Measurements from ENCODE around the gene TTC16. TPM values are rescaled to one million over a fixed set of nuclear protein-coding genes. Genes with fewer than 3 reads are reported as not detected.

TTC16 gene
- total and polyA plus RNA-seq, 2 donors (not counting 1 experiment from before 2014, with no cell fraction given) = 0.25 TPM; not detected in 1

GRCh38 chr9:127735530-127736185, 19.8 kb downstream of the TTC16 start:
- H3K27ac Mint-ChIP-seq = peak overlapping the region; percentile 88
- no peaks in the 10 kb centered on the region for H3K9me3 Mint-ChIP-seq (ENCODE audit: insufficient read depth)
- Histone ChIP-seq H3K9ac (ENCODE audit: low read length) (peak overlapping the region; percentile 40), H3K27ac (ENCODE audit: low read length in 2 of 2) (peak overlapping the region; percentile 80 to 96), H3K4me3 (ENCODE audit: control extremely low read depth in 1 of 5, extremely low read depth in 1 of 5, insufficient read depth in 1 of 5, low read depth in 2 of 5, low read length in 4 of 5) (no peak overlapping the region), H3K36me3 (replicated peaks in 1 of 2; ENCODE audit: control extremely low read depth in 1 of 2, control insufficient read depth in 1 of 2, extremely low read depth in 1 of 2, insufficient read depth in 2 of 2, low read length in 1 of 2) (peaks cover 0 to 36% of the 10 kb centered on the region in 2 experiments), H3K4me2 (replicated peaks; ENCODE audit: low read depth, low read length, poor library complexity, severe bottlenecking) (peak overlapping the region; percentile 89), H3K79me2 (ENCODE audit: control insufficient read depth, insufficient read depth, low read length) (peaks cover 5% of the 10 kb centered on the region), H3K9me3 (ENCODE audit: control extremely low read depth in 1 of 3, control insufficient read depth in 2 of 3, insufficient read depth in 1 of 3, low read length in 2 of 3) (no peaks in the 10 kb centered on the region), H3K27me3 (replicated peaks in 1 of 4; ENCODE audit: control extremely low read depth in 1 of 4, control insufficient read depth in 3 of 4, insufficient read depth in 4 of 4, low read length in 3 of 4) (no peaks in the 10 kb centered on the region), H4K20me1 (ENCODE audit: control insufficient read depth, insufficient read depth, low read length, poor library complexity, severe bottlenecking) (peaks cover 5% of the 10 kb centered on the region), H2AFZ (ENCODE audit: insufficient read depth, low read depth, low read length, poor library complexity, severe bottlenecking) (no peak overlapping the region), H3K4me1 (ENCODE audit: control insufficient read depth in 2 of 2, insufficient read depth in 2 of 2, low read length in 2 of 2) (peaks cover 11 to 16% of the 10 kb centered on the region in 2 donors)
- peaks cover 16% of the 10 kb centered on the region for H3K4me1 Mint-ChIP-seq
- no peaks in the 10 kb centered on the region for H3K27me3 Mint-ChIP-seq
- DNase-seq = no peak
- 57% methylated on average over 13 of the region's 15 CpGs for WGBS (ENCODE audit: insufficient coverage)
- ChIA-PET CTCF (interaction anchor here (0.9 to 4.3 kb wide), 37 partner anchors 10 to 793 kb away, joined by 3 to 109 read pairs (median 7); partner anchors contain the start of genes CDK9, PTRH1, SH2D3C and ST6GALNAC4), POLR2A (interaction anchor here (0.9 to 2.6 kb wide), 8 partner anchors 20 to 236 kb away, joined by 5 to 39 read pairs (median 10); partner anchors contain the start of genes CDK9, PTRH1, SH2D3C and ST6GALNAC4)
- ATAC-seq (ENCODE audit: low read depth) = no peak
- H3K4me3 Mint-ChIP-seq = peak overlapping the region; percentile 85
- intact Hi-C loops (cut with micrococcal nuclease) = loop anchor here (1.0 kb wide), 9 partner anchors 20 to 202 kb away; partner anchors contain the start of genes DPM2, FPGS, PTRH1 and ST6GALNAC4
- no peak for TF ChIP-seq EZH2 (IDR thresholded peaks at IDR 0.05; ENCODE audit: borderline replicate concordance, insufficient read depth, low read depth, low read length, poor library complexity, severe bottlenecking)
- no peak for TF ChIP-seq CTCF (IDR thresholded peaks at IDR 0.05)

GRCh38 chr9:127738666-127739065, 22.8 kb downstream of the TTC16 start:
- Histone ChIP-seq H2AFZ (ENCODE audit: insufficient read depth, low read depth, low read length, poor library complexity, severe bottlenecking) (no peak overlapping the region), H3K9me3 (ENCODE audit: control extremely low read depth in 1 of 3, control insufficient read depth in 2 of 3, insufficient read depth in 1 of 3, low read length in 2 of 3) (no peaks in the 10 kb centered on the region), H3K27ac (ENCODE audit: low read length in 2 of 2) (peak overlapping the region; percentile 12 to 96), H3K4me2 (replicated peaks; ENCODE audit: low read depth, low read length, poor library complexity, severe bottlenecking) (no peak overlapping the region), H3K36me3 (replicated peaks in 1 of 2; ENCODE audit: control extremely low read depth in 1 of 2, control insufficient read depth in 1 of 2, extremely low read depth in 1 of 2, insufficient read depth in 2 of 2, low read length in 1 of 2) (peaks cover 0 to 53% of the 10 kb centered on the region in 2 experiments), H3K4me1 (ENCODE audit: control insufficient read depth in 2 of 2, insufficient read depth in 2 of 2, low read length in 2 of 2) (peaks cover 11 to 16% of the 10 kb centered on the region in 2 donors), H3K27me3 (replicated peaks in 1 of 4; ENCODE audit: control extremely low read depth in 1 of 4, control insufficient read depth in 3 of 4, insufficient read depth in 4 of 4, low read length in 3 of 4) (no peaks in the 10 kb centered on the region), H3K79me2 (ENCODE audit: control insufficient read depth, insufficient read depth, low read length) (peaks cover 5% of the 10 kb centered on the region), H3K9ac (ENCODE audit: low read length) (no peak overlapping the region), H3K4me3 (ENCODE audit: control extremely low read depth in 1 of 5, extremely low read depth in 1 of 5, insufficient read depth in 1 of 5, low read depth in 2 of 5, low read length in 4 of 5) (no peak overlapping the region), H4K20me1 (ENCODE audit: control insufficient read depth, insufficient read depth, low read length, poor library complexity, severe bottlenecking) (peaks cover 23% of the 10 kb centered on the region)
- Mint-ChIP-seq H3K27ac (no peak overlapping the region), H3K4me1 (peaks cover 15% of the 10 kb centered on the region), H3K27me3 (no peaks in the 10 kb centered on the region), H3K9me3 (ENCODE audit: insufficient read depth) (no peaks in the 10 kb centered on the region), H3K4me3 (no peak overlapping the region)
- POLR2A ChIA-PET = no interaction called here
- WGBS (ENCODE audit: insufficient coverage) = 84% methylated on average over 8 of the region's 13 CpGs
- intact Hi-C loops (cut with micrococcal nuclease) = no loop called here
- no peak for TF ChIP-seq CTCF (IDR thresholded peaks at IDR 0.05)
- TF ChIP-seq EZH2 (IDR thresholded peaks at IDR 0.05; ENCODE audit: borderline replicate concordance, insufficient read depth, low read depth, low read length, poor library complexity, severe bottlenecking) = no peak
- DNase-seq (no peak), ATAC-seq (ENCODE audit: low read depth) (no peak)
- CTCF ChIA-PET = interaction anchor here (0.5 kb wide), 1 partner anchor 132 kb away, joined by 3 read pairs; no protein-coding TSS in a partner anchor
